PC-9 (cell line): ENCODE data around the gene ATP2B2.

Experiments used
- EZH2 ChIP-seq: fragments of 200-600 bp; sonication (generic); IDR thresholded peaks from 2 replicates; pipeline ENCODE4 v1.8.0; 2017; ENCODE audit warnings: antibody characterized with exemption, low read depth
- TF ChIP-seq, protein P1 (sequence below): fragments of 200-600 bp; sonication (generic); conservative IDR thresholded peaks from 2 replicates; pipeline ENCODE4 v1.6.1; 2017; ENCODE audit warnings: mixed run types, antibody characterized with exemption, mild to moderate bottlenecking, moderate library complexity

DNA sequence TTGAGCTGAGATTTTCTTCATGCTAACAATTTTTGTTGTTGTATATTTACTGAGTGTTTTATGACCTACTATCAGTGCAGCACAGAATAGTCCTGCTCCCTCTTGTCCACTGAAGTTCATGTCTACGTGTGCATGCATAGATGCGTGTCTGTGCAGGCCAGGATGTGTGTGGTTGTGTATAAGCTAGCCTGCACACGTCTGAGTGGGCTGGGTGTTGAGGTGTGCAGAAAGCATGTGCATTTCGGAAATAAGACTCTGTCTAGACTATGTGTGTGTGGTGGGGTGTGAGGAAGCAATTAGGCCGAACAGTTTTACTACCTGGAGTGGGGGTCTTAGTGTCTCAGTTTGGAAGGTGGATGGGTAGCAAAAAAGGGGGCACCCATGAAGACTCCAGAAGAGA, 39.2 kb downstream of the ATP2B2 start:
- TF ChIP-seq, protein P1, sequence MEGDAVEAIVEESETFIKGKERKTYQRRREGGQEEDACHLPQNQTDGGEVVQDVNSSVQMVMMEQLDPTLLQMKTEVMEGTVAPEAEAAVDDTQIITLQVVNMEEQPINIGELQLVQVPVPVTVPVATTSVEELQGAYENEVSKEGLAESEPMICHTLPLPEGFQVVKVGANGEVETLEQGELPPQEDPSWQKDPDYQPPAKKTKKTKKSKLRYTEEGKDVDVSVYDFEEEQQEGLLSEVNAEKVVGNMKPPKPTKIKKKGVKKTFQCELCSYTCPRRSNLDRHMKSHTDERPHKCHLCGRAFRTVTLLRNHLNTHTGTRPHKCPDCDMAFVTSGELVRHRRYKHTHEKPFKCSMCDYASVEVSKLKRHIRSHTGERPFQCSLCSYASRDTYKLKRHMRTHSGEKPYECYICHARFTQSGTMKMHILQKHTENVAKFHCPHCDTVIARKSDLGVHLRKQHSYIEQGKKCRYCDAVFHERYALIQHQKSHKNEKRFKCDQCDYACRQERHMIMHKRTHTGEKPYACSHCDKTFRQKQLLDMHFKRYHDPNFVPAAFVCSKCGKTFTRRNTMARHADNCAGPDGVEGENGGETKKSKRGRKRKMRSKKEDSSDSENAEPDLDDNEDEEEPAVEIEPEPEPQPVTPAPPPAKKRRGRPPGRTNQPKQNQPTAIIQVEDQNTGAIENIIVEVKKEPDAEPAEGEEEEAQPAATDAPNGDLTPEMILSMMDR, result no peak
- TF ChIP-seq EZH2, result no peak
